Mucosa of rectum (tissue), 2 donors: ENCODE measurements around the gene IL6.

Experiments used
- H3K27ac ChIP-seq, 2 donors: one replicate each; pipeline ENCODE4 v1.7.0; 2013; ENCODE audit warnings: inconsistent platforms in 2 of 2, low read depth in 2 of 2, low read length in 2 of 2
- H3K27me3 ChIP-seq, 2 donors: one replicate each; pipeline ENCODE4 v1.7.0; 2013; ENCODE audit warnings: low read length in 2 of 2; ENCODE audit not compliant: control insufficient read depth in 2 of 2, insufficient read depth in 2 of 2
- H3K36me3 ChIP-seq, 2 donors: one replicate each; pipeline ENCODE4 v1.7.0; 2013; ENCODE audit warnings: low read length in 2 of 2; ENCODE audit not compliant: control insufficient read depth in 2 of 2, insufficient read depth in 2 of 2
- H3K4me1 ChIP-seq, 2 donors: one replicate each; pipeline ENCODE4 v1.7.0; 2013; ENCODE audit warnings: low read length in 2 of 2, mild to moderate bottlenecking in 1 of 2; ENCODE audit not compliant: control insufficient read depth in 2 of 2, insufficient read depth in 2 of 2
- H3K4me3 ChIP-seq, 2 donors: one replicate each; pipeline ENCODE4 v1.7.0; 2013; ENCODE audit warnings: low read length in 2 of 2
- H3K9ac ChIP-seq, 2 donors: one replicate each; pipeline ENCODE4 v1.7.0; 2013; ENCODE audit warnings: low read length in 2 of 2, low read depth in 1 of 2, mild to moderate bottlenecking in 1 of 2
- H3K9me3 ChIP-seq, 2 donors: one replicate each; pipeline ENCODE4 v1.7.0; 2013; ENCODE audit warnings: low read length in 2 of 2; ENCODE audit not compliant: control insufficient read depth in 2 of 2
- donor health status: healthy.
- donor health status: Normal muscosa, but diverticular disease.

The IL6 gene

GRCh38 chr7:22715969-22716368 lies 11.0 kb upstream of the IL6 start:
- H3K4me1 ChIP-seq: no peaks in the 10 kb centered on the region
- H3K9me3 ChIP-seq: no peaks in the 10 kb centered on the region
- no peak overlapping the region for H3K27ac ChIP-seq
- H3K4me3 ChIP-seq: no peak overlapping the region
- no peaks in the 10 kb centered on the region for H3K27me3 ChIP-seq
- H3K9ac ChIP-seq: no peak overlapping the region
- H3K36me3 ChIP-seq: no peaks in the 10 kb centered on the region

- no peaks in the 10 kb centered on the region for H3K27me3 ChIP-seq
- no peak overlapping the region for H3K27ac ChIP-seq
- no peak overlapping the region for H3K9ac ChIP-seq
- H3K4me1 ChIP-seq: no peaks in the 10 kb centered on the region
- no peaks in the 10 kb centered on the region for H3K36me3 ChIP-seq
- H3K9me3 ChIP-seq: no peaks in the 10 kb centered on the region
- no peak overlapping the region for H3K4me3 ChIP-seq
These were observed 9.2 kb upstream of the IL6 start for GRCh38 chr7:22717760-22718159.

- Histone ChIP-seq H3K4me3 (no peak overlapping the region), H3K27ac (no peak overlapping the region), H3K27me3 (no peaks in the 10 kb centered on the region), H3K4me1 (no peaks in the 10 kb centered on the region), H3K9ac (no peak overlapping the region), H3K36me3 (no peaks in the 10 kb centered on the region), H3K9me3 (no peaks in the 10 kb centered on the region)
These were observed 8.7 kb upstream of the IL6 start for GRCh38 chr7:22718200-22718711.

GRCh38 chr7:22718911-22719420 lies 8.0 kb upstream of the IL6 start:
- Histone ChIP-seq H3K27me3 (no peaks in the 10 kb centered on the region), H3K27ac (no peak overlapping the region), H3K9me3 (no peaks in the 10 kb centered on the region), H3K9ac (no peak overlapping the region), H3K36me3 (no peaks in the 10 kb centered on the region), H3K4me3 (no peak overlapping the region), H3K4me1 (no peaks in the 10 kb centered on the region)

- H3K27ac ChIP-seq: no peak overlapping the region
- H3K4me1 ChIP-seq: peaks cover 0 to 1% of the 10 kb centered on the region in 2 donors
- no peaks in the 10 kb centered on the region for H3K36me3 ChIP-seq
- no peak overlapping the region for H3K4me3 ChIP-seq
- no peak overlapping the region for H3K9ac ChIP-seq
- peaks cover 0 to 1% of the 10 kb centered on the region in 2 donors for H3K27me3 ChIP-seq
- H3K9me3 ChIP-seq: no peaks in the 10 kb centered on the region
These were observed 5.9 kb upstream of the IL6 start for GRCh38 chr7:22720791-22721786.

DNA sequence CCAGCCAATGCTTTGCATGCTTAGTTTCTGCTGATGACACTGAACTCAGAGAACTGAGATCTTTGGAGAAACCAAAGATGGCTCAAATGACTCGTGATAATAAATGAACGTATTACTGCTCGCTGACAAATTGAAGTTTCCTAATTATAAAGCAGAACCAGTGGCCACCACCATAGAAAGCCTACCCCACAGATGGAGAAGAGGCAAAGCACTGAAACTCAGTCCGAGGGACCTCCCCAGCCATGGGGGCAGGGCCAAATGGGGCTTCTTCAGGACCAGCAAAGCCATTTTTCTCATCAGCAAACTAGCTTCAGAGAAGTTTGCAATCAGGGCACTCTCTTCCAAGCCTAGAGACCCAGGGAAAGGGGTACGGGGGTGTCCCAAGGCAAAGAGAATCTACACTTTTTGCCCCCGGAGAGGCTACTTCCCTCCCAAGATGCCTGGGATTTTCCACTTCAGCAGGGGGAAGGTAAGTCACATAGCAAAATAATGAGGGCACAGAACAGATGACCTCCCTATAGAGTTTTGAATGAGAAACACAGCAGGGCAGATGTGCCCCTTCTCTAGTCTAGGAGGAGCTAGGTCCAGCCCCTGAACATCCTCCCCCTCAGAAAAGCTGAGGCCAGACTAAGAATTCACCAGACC lies 4.3 kb upstream of the IL6 start:
- Histone ChIP-seq H3K4me1 (peaks cover 0 to 4% of the 10 kb centered on the region in 2 donors), H3K4me3 (no peak overlapping the region), H3K9me3 (no peaks in the 10 kb centered on the region), H3K27ac (peak overlapping the region in 1 of 2 donors; percentile 29), H3K36me3 (no peaks in the 10 kb centered on the region), H3K27me3 (peaks cover 0 to 1% of the 10 kb centered on the region in 2 donors), H3K9ac (no peak overlapping the region)

DNA sequence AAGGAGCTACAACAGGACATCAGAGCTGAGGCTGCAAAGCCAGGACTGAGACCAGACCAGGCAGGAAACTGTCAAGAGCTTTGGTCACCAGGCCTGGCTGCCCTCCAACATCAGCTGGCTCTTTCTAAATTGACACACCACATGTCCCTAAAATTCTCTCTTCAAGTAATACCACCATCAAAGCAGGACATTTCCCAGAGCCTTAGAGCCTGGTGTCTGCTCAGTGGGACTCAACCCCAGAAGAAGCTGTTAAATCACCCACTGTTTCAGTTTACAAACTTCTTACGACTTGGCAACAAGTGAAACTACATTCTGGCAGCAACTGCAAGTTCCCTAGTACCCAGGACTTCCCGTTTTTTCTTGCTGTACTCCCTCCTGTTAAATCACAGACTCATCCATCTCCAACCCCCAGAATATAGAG lies 3.8 kb upstream of the IL6 start:
- Histone ChIP-seq H3K36me3 (no peaks in the 10 kb centered on the region), H3K9me3 (no peaks in the 10 kb centered on the region), H3K4me1 (peaks cover 0 to 4% of the 10 kb centered on the region in 2 donors), H3K9ac (no peak overlapping the region), H3K27me3 (peaks cover 0 to 1% of the 10 kb centered on the region in 2 donors), H3K27ac (peak overlapping the region; percentile 0 to 29), H3K4me3 (no peak overlapping the region)

GRCh38 chr7:22723637-22724036 lies 3.4 kb upstream of the IL6 start:
- H3K27me3 ChIP-seq: peaks cover 0 to 1% of the 10 kb centered on the region in 2 donors
- peaks cover 0 to 4% of the 10 kb centered on the region in 2 donors for H3K4me1 ChIP-seq
- no peaks in the 10 kb centered on the region for H3K36me3 ChIP-seq
- no peaks in the 10 kb centered on the region for H3K9me3 ChIP-seq
- H3K4me3 ChIP-seq: no peak overlapping the region
- peak overlapping the region; percentile 0 to 29 for H3K27ac ChIP-seq
- H3K9ac ChIP-seq: no peak overlapping the region

GRCh38 chr7:22724861-22725260 lies 2.1 kb upstream of the IL6 start:
- no peak overlapping the region for H3K4me3 ChIP-seq
- no peak overlapping the region for H3K9ac ChIP-seq
- H3K27me3 ChIP-seq: peaks cover 0 to 1% of the 10 kb centered on the region in 2 donors
- H3K9me3 ChIP-seq: no peaks in the 10 kb centered on the region
- H3K36me3 ChIP-seq: no peaks in the 10 kb centered on the region
- no peak overlapping the region for H3K27ac ChIP-seq
- peaks cover 0 to 4% of the 10 kb centered on the region in 2 donors for H3K4me1 ChIP-seq

DNA sequence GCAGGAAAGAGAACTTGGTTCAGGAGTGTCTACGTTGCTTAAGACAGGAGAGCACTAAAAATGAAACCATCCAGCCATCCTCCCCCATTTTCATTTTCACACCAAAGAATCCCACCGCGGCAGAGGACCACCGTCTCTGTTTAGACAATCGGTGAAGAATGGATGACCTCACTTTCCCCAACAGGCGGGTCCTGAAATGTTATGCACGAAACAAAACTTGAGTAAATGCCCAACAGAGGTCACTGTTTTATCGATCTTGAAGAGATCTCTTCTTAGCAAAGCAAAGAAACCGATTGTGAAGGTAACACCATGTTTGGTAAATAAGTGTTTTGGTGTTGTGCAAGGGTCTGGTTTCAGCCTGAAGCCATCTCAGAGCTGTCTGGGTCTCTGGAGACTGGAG lies 1.4 kb upstream of the IL6 start:
- H3K9me3 ChIP-seq: no peaks in the 10 kb centered on the region
- H3K27me3 ChIP-seq: peaks cover 0 to 1% of the 10 kb centered on the region in 2 donors
- H3K27ac ChIP-seq: no peak overlapping the region
- peaks cover 0 to 4% of the 10 kb centered on the region in 2 donors for H3K4me1 ChIP-seq
- no peak overlapping the region for H3K9ac ChIP-seq
- H3K36me3 ChIP-seq: no peaks in the 10 kb centered on the region
- H3K4me3 ChIP-seq: no peak overlapping the region
